Progenitor cell of endocrine pancreas (in vitro differentiated cells): ENCODE measurements around the gene LIN7A. TPM values are rescaled to one million over a fixed set of nuclear protein-coding genes. Genes with fewer than 3 reads are reported as not detected.

ENCODE experiments used
- DNase-seq: peaks from one replicate; pipeline ENCODE4 v3.0.0; 2021; ENCODE audit warnings: low spot score; ENCODE audit not compliant: unreplicated experiment
- H3K27ac Mint-ChIP-seq: 2 replicates; pipeline ENCODE4 v1.8.0; 2021; ENCODE audit warnings: mild to moderate bottlenecking, moderate library complexity, mixed read lengths
- H3K27me3 Mint-ChIP-seq: 2 replicates; pipeline ENCODE4 v1.8.0; 2021; ENCODE audit warnings: mixed read lengths
- H3K36me3 Mint-ChIP-seq: 2 replicates; pipeline ENCODE4 v1.8.0; 2022; ENCODE audit warnings: mixed read lengths; ENCODE audit not compliant: insufficient read depth
- H3K4me1 Mint-ChIP-seq: 2 replicates; pipeline ENCODE4 v1.8.0; 2021; ENCODE audit warnings: low read depth, mixed read lengths
- H3K4me3 Mint-ChIP-seq: 2 replicates; pipeline ENCODE4 v1.8.0; 2021; ENCODE audit warnings: low read depth, mild to moderate bottlenecking, moderate library complexity, mixed read lengths
- H3K9me3 Mint-ChIP-seq: 2 replicates; pipeline ENCODE4 v1.8.0; 2021; ENCODE audit warnings: low read depth, mixed read lengths
- total RNA-seq: library from RNA; stranded (reverse); gene quantifications from 2 replicates; pipeline ENCODE4 v1.2.1, GENCODE V29; 2021
- TF ChIP-seq, protein P1 (sequence below): fragments of 200-600 bp; sonication (generic); IDR thresholded peaks from one replicate; pipeline ENCODE4 v1.5.0; 2021; ENCODE audit warnings: antibody characterized with exemption, mild to moderate bottlenecking; ENCODE audit not compliant: unreplicated experiment

LIN7A gene
- total RNA-seq, 1 donor from 2014 or later, result 8.2 TPM

DNA sequence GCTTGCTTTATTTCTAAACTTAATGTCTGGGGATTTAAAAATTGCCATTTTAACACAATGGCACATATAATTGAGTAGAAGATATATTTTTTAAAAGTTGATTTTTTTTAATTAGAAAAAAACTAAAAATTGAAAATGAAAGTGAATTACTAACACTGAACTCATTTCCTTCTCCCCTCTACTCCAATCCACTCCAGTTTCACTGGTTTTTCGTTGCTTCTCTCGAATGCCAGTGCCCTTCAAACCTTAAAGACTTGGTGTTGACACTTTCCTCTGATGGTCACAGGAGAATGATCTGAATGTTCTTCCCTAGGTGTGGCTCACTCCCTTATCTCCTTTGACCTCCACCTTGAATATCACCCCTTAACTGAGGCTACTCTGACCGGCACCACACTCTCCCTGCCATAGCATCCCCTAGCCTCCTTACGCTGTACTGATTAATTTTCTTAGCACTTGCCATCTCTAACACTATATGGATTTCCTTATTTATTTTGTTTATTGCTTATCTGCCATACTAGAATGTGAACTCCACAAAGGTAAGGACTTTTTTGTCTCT lies 107.1 kb downstream of the LIN7A start:
- no peak for DNase-seq
- Mint-ChIP-seq H3K4me1 (peaks cover 5% of the 10 kb centered on the region), H3K27ac (no peak overlapping the region), H3K36me3 (no peaks in the 10 kb centered on the region), H3K9me3 (no peaks in the 10 kb centered on the region), H3K27me3 (no peaks in the 10 kb centered on the region), H3K4me3 (no peak overlapping the region)
- TF ChIP-seq, protein P1, sequence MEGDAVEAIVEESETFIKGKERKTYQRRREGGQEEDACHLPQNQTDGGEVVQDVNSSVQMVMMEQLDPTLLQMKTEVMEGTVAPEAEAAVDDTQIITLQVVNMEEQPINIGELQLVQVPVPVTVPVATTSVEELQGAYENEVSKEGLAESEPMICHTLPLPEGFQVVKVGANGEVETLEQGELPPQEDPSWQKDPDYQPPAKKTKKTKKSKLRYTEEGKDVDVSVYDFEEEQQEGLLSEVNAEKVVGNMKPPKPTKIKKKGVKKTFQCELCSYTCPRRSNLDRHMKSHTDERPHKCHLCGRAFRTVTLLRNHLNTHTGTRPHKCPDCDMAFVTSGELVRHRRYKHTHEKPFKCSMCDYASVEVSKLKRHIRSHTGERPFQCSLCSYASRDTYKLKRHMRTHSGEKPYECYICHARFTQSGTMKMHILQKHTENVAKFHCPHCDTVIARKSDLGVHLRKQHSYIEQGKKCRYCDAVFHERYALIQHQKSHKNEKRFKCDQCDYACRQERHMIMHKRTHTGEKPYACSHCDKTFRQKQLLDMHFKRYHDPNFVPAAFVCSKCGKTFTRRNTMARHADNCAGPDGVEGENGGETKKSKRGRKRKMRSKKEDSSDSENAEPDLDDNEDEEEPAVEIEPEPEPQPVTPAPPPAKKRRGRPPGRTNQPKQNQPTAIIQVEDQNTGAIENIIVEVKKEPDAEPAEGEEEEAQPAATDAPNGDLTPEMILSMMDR, result no peak

DNA sequence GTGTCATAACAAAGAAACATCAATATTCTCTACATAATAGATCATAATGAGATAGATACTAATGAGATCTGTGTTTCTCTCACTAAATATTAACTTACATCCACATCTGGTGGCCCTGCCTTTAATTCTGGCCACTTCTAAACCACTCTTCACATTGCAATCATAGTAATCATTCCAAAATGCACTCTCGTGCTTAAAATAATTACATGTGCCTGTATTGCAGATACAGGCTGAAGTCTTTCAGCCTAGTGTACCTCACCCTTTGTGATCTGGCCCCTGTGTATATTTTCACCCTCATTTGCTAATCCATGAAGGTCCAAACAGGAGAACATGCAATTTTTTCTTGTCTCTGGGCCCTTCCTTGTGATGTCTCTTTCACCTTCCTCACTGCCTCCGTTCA lies 108.0 kb downstream of the LIN7A start:
- TF ChIP-seq, protein P1, result no peak
- Mint-ChIP-seq H3K9me3 (no peaks in the 10 kb centered on the region), H3K27ac (no peak overlapping the region), H3K27me3 (no peaks in the 10 kb centered on the region), H3K4me3 (no peak overlapping the region), H3K36me3 (no peaks in the 10 kb centered on the region), H3K4me1 (peaks cover 5% of the 10 kb centered on the region)
- DNase-seq, result no peak

DNA sequence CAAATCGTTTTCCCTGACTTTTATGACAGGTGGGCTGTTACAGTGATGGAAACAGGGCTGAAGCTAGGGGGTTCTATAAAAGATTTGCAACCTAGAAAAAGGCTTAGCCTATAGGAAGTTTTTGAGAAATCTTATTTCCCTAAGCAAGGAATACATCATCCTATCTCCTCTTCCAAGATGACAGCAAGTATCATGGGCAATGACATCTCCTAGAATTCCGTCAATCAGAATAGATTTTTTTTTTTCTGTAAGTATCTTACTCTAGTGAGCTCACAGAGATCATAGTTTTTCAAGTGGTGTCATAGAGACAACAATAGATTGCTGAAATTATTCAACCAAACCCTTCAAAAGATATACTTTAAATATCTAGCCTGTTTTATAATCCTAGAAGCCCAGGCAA lies 112.2 kb downstream of the LIN7A start:
- Mint-ChIP-seq H3K4me1 (no peaks in the 10 kb centered on the region), H3K27me3 (no peaks in the 10 kb centered on the region), H3K36me3 (no peaks in the 10 kb centered on the region), H3K9me3 (no peaks in the 10 kb centered on the region), H3K27ac (no peak overlapping the region), H3K4me3 (no peak overlapping the region)
- TF ChIP-seq, protein P1, result no peak
- no peak for DNase-seq

DNA sequence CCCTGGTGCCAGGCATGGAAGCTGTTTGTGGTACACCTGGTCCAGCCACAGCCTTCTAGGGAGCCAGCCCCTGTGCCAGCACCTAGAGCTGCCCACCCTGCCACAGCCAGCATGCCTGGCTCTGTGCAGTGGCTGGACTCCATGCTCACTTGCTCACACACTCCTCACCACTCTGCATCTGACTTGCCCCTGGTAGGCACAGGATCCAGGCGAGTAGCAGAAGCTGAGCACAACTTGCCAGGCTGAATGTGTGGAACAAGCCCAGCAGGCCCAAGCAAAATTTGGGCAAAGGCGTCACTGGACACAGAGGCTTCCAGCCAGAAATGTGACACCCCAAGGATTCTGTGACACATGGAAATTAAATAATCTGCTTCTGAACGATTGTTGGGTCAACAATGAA lies 114.3 kb downstream of the LIN7A start:
- H3K27me3 Mint-ChIP-seq, result no peaks in the 10 kb centered on the region
- H3K36me3 Mint-ChIP-seq, result no peaks in the 10 kb centered on the region
- H3K9me3 Mint-ChIP-seq, result no peaks in the 10 kb centered on the region
- no peak for DNase-seq
- no peak overlapping the region for H3K4me3 Mint-ChIP-seq
- no peak overlapping the region for H3K27ac Mint-ChIP-seq
- H3K4me1 Mint-ChIP-seq, result peaks cover 2% of the 10 kb centered on the region
- TF ChIP-seq, protein P1, result no peak

DNA sequence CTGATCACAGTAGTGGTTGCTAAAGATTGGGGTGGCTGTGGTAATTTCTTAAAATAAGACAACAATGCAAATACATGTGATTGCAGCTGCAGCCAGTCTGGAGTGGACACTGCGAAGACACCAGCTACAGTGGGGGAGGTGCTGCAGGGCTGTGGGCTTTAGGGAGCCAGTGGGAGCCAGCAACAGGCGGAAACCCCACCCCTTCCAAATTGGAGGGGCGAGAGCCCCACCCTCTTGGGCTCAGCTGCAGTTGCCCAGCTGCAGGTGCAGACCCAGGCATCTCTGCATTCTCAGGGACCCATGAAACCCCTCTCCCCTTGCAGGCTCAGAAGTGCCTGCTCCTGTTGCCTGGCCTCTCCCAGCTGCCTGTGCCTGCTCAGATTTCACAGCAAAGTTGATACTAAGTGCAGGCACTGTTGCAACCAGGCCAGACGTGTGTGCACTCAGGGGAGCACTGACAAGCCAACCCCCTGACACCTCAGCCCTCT lies 116.2 kb downstream of the LIN7A start:
- DNase-seq, result no peak
- Mint-ChIP-seq H3K27me3 (no peaks in the 10 kb centered on the region), H3K9me3 (no peaks in the 10 kb centered on the region), H3K36me3 (no peaks in the 10 kb centered on the region), H3K27ac (no peak overlapping the region), H3K4me1 (peaks cover 2% of the 10 kb centered on the region), H3K4me3 (no peak overlapping the region)
- TF ChIP-seq, protein P1, result no peak
